IMR-90 (cell line): ENCODE measurements around the gene RUBCN. TPM values are rescaled to one million over a fixed set of nuclear protein-coding genes. Genes with fewer than 3 reads are reported as not detected.

Experiments used
- ATAC-seq: fragments of 200-7000 bp; cut with Tn5 transposase; 2 replicates; pipeline ENCODE4 v1.9.1; 2020; ENCODE audit warnings: low read depth, mild to moderate bottlenecking, moderate library complexity
- BruUV-seq: library from RNA; stranded (reverse); fragments of 400-500 nt; replicated peaks from 2 replicates; lab custom pipeline; 2021; lab: Mats Ljungman, UMichigan
- CTCF ChIA-PET: fragments of 300-600 bp; formaldehyde crosslinking; extraction: SDS; loops from one replicate; lab custom pipeline; 2021; ENCODE audit warnings: antibody characterized with exemption; lab: Yijun Ruan, JAX
- POLR2A ChIA-PET: fragments of 300-600 bp; sonication (Branson Sonifier 250); formaldehyde crosslinking; loops from one replicate; lab custom pipeline; 2022; ENCODE audit warnings: antibody characterized with exemption; ENCODE audit not compliant: unreplicated experiment; lab: Charles Lee
- DNase-seq: peaks from one replicate; pipeline ENCODE4 v3.0.0; 2013
- H2AFZ ChIP-seq: replicated peaks from 2 replicates; pipeline ENCODE3; 2013; ENCODE audit warnings: low read length, mild to moderate bottlenecking; ENCODE audit not compliant: poor library complexity
- H2AK5ac ChIP-seq: 2 replicates; pipeline ENCODE4 v1.6.1; 2013; ENCODE audit warnings: low read depth, low read length, inconsistent platforms
- H2AK9ac ChIP-seq: replicated peaks from 2 replicates; pipeline ENCODE3; 2013; ENCODE audit warnings: mild to moderate bottlenecking, low read depth, low read length, moderate library complexity; ENCODE audit not compliant: poor library complexity
- H2BK120ac ChIP-seq: 2 replicates; pipeline ENCODE4 v1.6.1; 2013; ENCODE audit warnings: low read depth, low read length, inconsistent platforms
- H2BK15ac ChIP-seq: 3 replicates; pipeline ENCODE4 v1.6.1; 2013; ENCODE audit warnings: low read depth, low read length, inconsistent platforms
- H2BK20ac ChIP-seq: 2 replicates; pipeline ENCODE4 v1.6.1; 2013; ENCODE audit warnings: low read depth, mild to moderate bottlenecking, inconsistent platforms, low read length, moderate library complexity
- H2BK5ac ChIP-seq: 2 replicates; pipeline ENCODE4 v1.6.1; 2013; ENCODE audit warnings: mild to moderate bottlenecking, low read depth, low read length, inconsistent platforms; ENCODE audit not compliant: poor library complexity, severe bottlenecking
- H3K14ac ChIP-seq: replicated peaks from 2 replicates; pipeline ENCODE4 v1.6.1; 2013; ENCODE audit warnings: low read depth, low read length, inconsistent platforms
- H3K18ac ChIP-seq: 2 replicates; pipeline ENCODE4 v1.6.1; 2013; ENCODE audit warnings: low read depth, low read length, control low read depth
- H3K23ac ChIP-seq: 2 replicates; pipeline ENCODE4 v1.6.1; 2013; ENCODE audit warnings: low read depth, low read length, inconsistent platforms
- H3K27ac ChIP-seq: 2 replicates; pipeline ENCODE4 v1.5.1; 2013; ENCODE audit warnings: mild to moderate bottlenecking, control low read depth, low read length; ENCODE audit not compliant: insufficient read depth
- H3K27me3 ChIP-seq: 2 replicates; pipeline ENCODE4 v1.6.1; 2013; ENCODE audit warnings: low read length; ENCODE audit not compliant: control insufficient read depth, insufficient read depth
- H3K36me3 ChIP-seq: 2 replicates; pipeline ENCODE4 v1.6.1; 2013; ENCODE audit warnings: low read length, mixed read lengths; ENCODE audit not compliant: control insufficient read depth, insufficient read depth
- H3K4ac ChIP-seq: 2 replicates; pipeline ENCODE4 v1.6.1; 2013; ENCODE audit warnings: low read depth, low read length, inconsistent platforms
- H3K4me1 ChIP-seq: 2 replicates; pipeline ENCODE4 v1.6.1; 2013; ENCODE audit warnings: low read length, mixed read lengths; ENCODE audit not compliant: control insufficient read depth, insufficient read depth
- H3K4me2 ChIP-seq: 2 replicates; pipeline ENCODE4 v1.6.1; 2013; ENCODE audit warnings: low read depth, mild to moderate bottlenecking, control low read depth, low read length, moderate library complexity
- H3K4me3 ChIP-seq: 2 replicates; pipeline ENCODE4 v1.5.1; 2013; ENCODE audit warnings: low read depth, mild to moderate bottlenecking, control low read depth, low read length, moderate library complexity; ENCODE audit not compliant: insufficient read depth
- H3K56ac ChIP-seq: 2 replicates; pipeline ENCODE4 v1.6.1; 2013; ENCODE audit warnings: low read length, inconsistent platforms; ENCODE audit not compliant: insufficient read depth; ENCODE audit errors: extremely low read depth
- H3K79me1 ChIP-seq, 2 experiments: 2 replicates each; pipeline ENCODE4 v1.6.1; 2013; ENCODE audit warnings: low read length in 2 of 2, inconsistent platforms in 1 of 2, low read depth in 1 of 2
- H3K9ac ChIP-seq: 2 replicates; pipeline ENCODE4 v1.6.1; 2013; ENCODE audit warnings: low read depth, low read length, control low read depth
- H3K9me1 ChIP-seq: 2 replicates; pipeline ENCODE4 v1.6.1; 2013; ENCODE audit warnings: low read length, inconsistent platforms; ENCODE audit not compliant: insufficient read depth
- H3K9me3 ChIP-seq: 2 replicates; pipeline ENCODE4 v1.6.1; 2013; ENCODE audit warnings: low read length; ENCODE audit not compliant: control insufficient read depth, insufficient read depth
- H4K20me1 ChIP-seq: 2 replicates; pipeline ENCODE4 v1.6.1; 2013; ENCODE audit warnings: low read length, inconsistent platforms; ENCODE audit not compliant: insufficient read depth
- H4K5ac ChIP-seq: 2 replicates; pipeline ENCODE4 v1.6.1; 2013; ENCODE audit warnings: mild to moderate bottlenecking, low read depth, low read length, control low read depth
- H4K8ac ChIP-seq, 2 experiments: 2 replicates each; pipeline ENCODE4 v1.6.1; 2013; ENCODE audit warnings: low read depth in 2 of 2, low read length in 2 of 2, control low read depth in 1 of 2, inconsistent platforms in 1 of 2
- H4K91ac ChIP-seq: 2 replicates; pipeline ENCODE4 v1.6.1; 2013; ENCODE audit warnings: low read depth, low read length, inconsistent platforms; ENCODE audit not compliant: insufficient read depth
- BHLHE40 ChIP-seq: fragments of 150-350 bp; IDR thresholded peaks from 2 replicates; pipeline ENCODE4 v1.6.1; 2016; ENCODE audit warnings: mild to moderate bottlenecking, low read depth, low read length
- CHD1 ChIP-seq: IDR thresholded peaks from 2 replicates; pipeline ENCODE4 v1.6.1; 2012; ENCODE audit warnings: low read depth, low read length, improper control_type of control experiment
- CTCF ChIP-seq: conservative IDR thresholded peaks from 2 replicates; pipeline ENCODE4 v1.5.1; 2012; ENCODE audit warnings: mild to moderate bottlenecking, low read depth, low read length, improper control_type of control experiment
- FOS ChIP-seq: fragments of 150-350 bp; IDR thresholded peaks from 2 replicates; pipeline ENCODE4 v1.6.1; 2016; ENCODE audit warnings: low read depth, low read length
- MAFK ChIP-seq: IDR thresholded peaks from 2 replicates; pipeline ENCODE4 v1.6.1; 2012; ENCODE audit warnings: low read depth, low read length, improper control_type of control experiment
- MAZ ChIP-seq: IDR thresholded peaks from 2 replicates; pipeline ENCODE4 v1.6.1; 2012; ENCODE audit warnings: low read depth, mild to moderate bottlenecking, low read length, improper control_type of control experiment, moderate library complexity, borderline replicate concordance
- MXI1 ChIP-seq: IDR thresholded peaks from 2 replicates; pipeline ENCODE4 v1.6.1; 2012; ENCODE audit warnings: low read depth, mild to moderate bottlenecking, low read length, moderate library complexity, borderline replicate concordance
- NFE2L2 ChIP-seq: fragments of 150-350 bp; IDR thresholded peaks from 2 replicates; pipeline ENCODE4 v1.6.1; 2016; ENCODE audit warnings: low read depth, mild to moderate bottlenecking, low read length
- POLR2A ChIP-seq: IDR thresholded peaks from 2 replicates; pipeline ENCODE4 v1.6.1; 2012; ENCODE audit warnings: mild to moderate bottlenecking, low read depth, low read length
- RAD21 ChIP-seq: IDR thresholded peaks from 2 replicates; pipeline ENCODE4 v1.6.1; 2012; ENCODE audit warnings: low read length, improper control_type of control experiment
- RCOR1 ChIP-seq: IDR thresholded peaks from 2 replicates; pipeline ENCODE4 v1.6.1; 2012; ENCODE audit warnings: mild to moderate bottlenecking, low read length, improper control_type of control experiment; ENCODE audit not compliant: insufficient replicate concordance
- RFX5 ChIP-seq: IDR thresholded peaks from 2 replicates; pipeline ENCODE4 v1.8.0; 2012; ENCODE audit warnings: low read depth, mild to moderate bottlenecking, low read length, moderate library complexity
- SMC3 ChIP-seq: fragments of 150-350 bp; IDR thresholded peaks from 2 replicates; pipeline ENCODE4 v1.6.1; 2016; ENCODE audit warnings: low read depth, mild to moderate bottlenecking, antibody characterized with exemption, low read length, moderate library complexity
- USF2 ChIP-seq: fragments of 150-350 bp; IDR thresholded peaks from 2 replicates; pipeline ENCODE4 v1.6.1; 2017; ENCODE audit warnings: mild to moderate bottlenecking, antibody characterized with exemption, low read length, low read depth
- WGBS, 2 experiments: methylation state at CpG; one replicate each; pipeline versions ENCODE4 v1.1.5 to v1.1.7; 2013; ENCODE audit warnings: missing lambda C conversion rate in 2 of 2; ENCODE audit not compliant: insufficient read length in 1 of 2; ENCODE audit errors: extremely low coverage in 2 of 2; 5-methylcytosine and 5-hydroxymethylcytosine counted together
- dilution Hi-C: fragments of 300-500 bp; cut with HindIII; formaldehyde crosslinking; loops from one replicate; pipeline ENCODE4 v1.14.3; 2018; ENCODE audit warnings: low sequenced_read_pairs; ENCODE audit not compliant: unreplicated experiment
- in situ Hi-C: fragments of 300-500 bp; cut with MboI; formaldehyde crosslinking; loops from 3 replicates; pipeline ENCODE4 v1.14.3; 2019; ENCODE audit warnings: low sequenced_read_pairs, inconsistent platforms, mixed read lengths
- intact Hi-C: fragments of 100-400 bp; cut with micrococcal nuclease; formaldehyde crosslinking; loops from 2 replicates; pipeline ENCODE4 v1.10.0; 2022
- polyA plus RNA-seq, 3 experiments: library from polyadenylated mRNA; depleted of rRNA; stranded (reverse); fragments of >200 nt; gene quantifications; 2 replicates each; pipeline ENCODE4 v1.2.3, GENCODE V29; 2012; ENCODE audit warnings: low replicate concordance in 1 of 3
- total RNA-seq: library from RNA; depleted of rRNA; stranded (reverse); fragments of >200 nt; gene quantifications from 2 replicates; pipeline ENCODE4 v1.2.3, GENCODE V29; 2012
- TF ChIP-seq, protein P1 (sequence below): fragments of 150-350 bp; IDR thresholded peaks from 2 replicates; pipeline ENCODE4 v1.6.1; 2016; ENCODE audit warnings: low read depth, mild to moderate bottlenecking, low read length, moderate library complexity, borderline replicate concordance

The RUBCN gene
- total and polyA plus RNA-seq, 2 of the 4 experiments (the other 2 are of a cell fraction): 10.8 to 12.6 TPM

DNA sequence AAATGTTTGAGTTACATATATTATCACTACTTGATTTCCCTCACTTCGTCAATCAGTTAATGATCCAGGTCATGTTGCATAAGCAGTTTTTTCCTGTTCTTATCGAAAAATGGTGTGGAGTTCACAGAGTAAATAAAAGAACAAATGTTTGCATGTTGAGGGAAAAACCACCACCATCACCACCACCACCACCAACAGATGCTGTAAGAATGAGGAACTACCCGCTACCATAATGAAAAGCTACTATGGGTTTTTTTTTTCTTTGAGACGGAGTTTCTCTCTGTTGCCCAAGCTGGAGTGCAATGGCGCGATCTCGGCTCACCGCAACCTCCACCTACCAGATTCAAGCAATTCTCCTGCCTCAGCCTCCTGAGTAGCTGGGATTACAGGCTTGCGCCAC is 27.6 kb downstream of the RUBCN start:
- no peak overlapping the region for H2AK5ac ChIP-seq
- dilution Hi-C loops: no loop called here
- no peak overlapping the region for H3K56ac ChIP-seq
- intact Hi-C loops: no loop called here
- H2AK9ac ChIP-seq: no peak overlapping the region
- H3K79me1 ChIP-seq: peaks cover 12 to 37% of the 10 kb centered on the region in 2 experiments; a peak in 3 of 4 replicates
- H2BK20ac ChIP-seq: no peak overlapping the region
- H3K14ac ChIP-seq: no peak overlapping the region
- no TSS peak for BruUV-seq
- no peaks in the 10 kb centered on the region for H4K20me1 ChIP-seq
- CTCF ChIA-PET: no interaction called here
- H3K27ac ChIP-seq: no peak overlapping the region
- H4K5ac ChIP-seq: no peak overlapping the region
- no peak for DNase-seq
- no peaks in the 10 kb centered on the region for H3K9me3 ChIP-seq
- H4K91ac ChIP-seq: no peak overlapping the region
- no peak overlapping the region for H3K4me2 ChIP-seq
- in situ Hi-C loops: no loop called here
- no CpG with 5 or more reads among the region's 9 CpGs for WGBS, 2 experiments
- H3K23ac ChIP-seq: no peak overlapping the region
- H2AFZ ChIP-seq: no peak overlapping the region
- POLR2A ChIA-PET: no interaction called here
- no peak overlapping the region for H3K9ac ChIP-seq
- H3K9me1 ChIP-seq: peaks cover 15% of the 10 kb centered on the region
- no peak overlapping the region for H2BK5ac ChIP-seq
- H3K4me1 ChIP-seq: peaks cover 7% of the 10 kb centered on the region
- no peak overlapping the region for H3K4me3 ChIP-seq
- H3K18ac ChIP-seq: no peak overlapping the region
- ATAC-seq: no peak
- H2BK15ac ChIP-seq: no peak overlapping the region
- TF ChIP-seq, protein P1, sequence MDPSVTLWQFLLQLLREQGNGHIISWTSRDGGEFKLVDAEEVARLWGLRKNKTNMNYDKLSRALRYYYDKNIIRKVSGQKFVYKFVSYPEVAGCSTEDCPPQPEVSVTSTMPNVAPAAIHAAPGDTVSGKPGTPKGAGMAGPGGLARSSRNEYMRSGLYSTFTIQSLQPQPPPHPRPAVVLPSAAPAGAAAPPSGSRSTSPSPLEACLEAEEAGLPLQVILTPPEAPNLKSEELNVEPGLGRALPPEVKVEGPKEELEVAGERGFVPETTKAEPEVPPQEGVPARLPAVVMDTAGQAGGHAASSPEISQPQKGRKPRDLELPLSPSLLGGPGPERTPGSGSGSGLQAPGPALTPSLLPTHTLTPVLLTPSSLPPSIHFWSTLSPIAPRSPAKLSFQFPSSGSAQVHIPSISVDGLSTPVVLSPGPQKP: no peak
- TF ChIP-seq NFE2L2: no peak
- no peak for TF ChIP-seq SMC3
- TF ChIP-seq BHLHE40: no peak
- TF ChIP-seq USF2: no peak
- TF ChIP-seq FOS: no peak
- no peak for TF ChIP-seq CHD1
- no peak for TF ChIP-seq CTCF
- no peak for TF ChIP-seq POLR2A
- no peak for TF ChIP-seq MAZ
- no peak for TF ChIP-seq MAFK
- no peak for TF ChIP-seq MXI1
- TF ChIP-seq RFX5: no peak
- TF ChIP-seq RCOR1: no peak
- no peak for TF ChIP-seq RAD21
- no peak overlapping the region for H4K8ac ChIP-seq
- H3K27me3 ChIP-seq: no peaks in the 10 kb centered on the region
- no peak overlapping the region for H2BK120ac ChIP-seq
- no peak overlapping the region for H3K4ac ChIP-seq
- H3K36me3 ChIP-seq: peaks cover 8% of the 10 kb centered on the region
